Upper lobe of left lung (tissue), 4 donors: ENCODE data around the gene AMER3.

Experiments used
- CTCF ChIP-seq, 6 experiments: fragments of 450-650 bp in 4 of 6; fragments of 200-600 bp in 2 of 6; sonication (generic) in 2 of 6; IDR thresholded peaks; one replicate each; pipeline ENCODE4 v1.5.1; 2016 to 2019; ENCODE audit warnings: antibody characterized with exemption in 6 of 6
- EP300 ChIP-seq, 4 donors: sonication (generic); formaldehyde crosslinking; IDR thresholded peaks; one replicate each; pipeline ENCODE4 v1.5.1; 2017; ENCODE audit warnings: antibody characterized with exemption in 4 of 4, control low read depth in 2 of 4
- POLR2A ChIP-seq, 4 donors: fragments of 450-650 bp; IDR thresholded peaks; one replicate each; pipeline ENCODE4 v1.5.1; 2016 to 2017; ENCODE audit warnings: antibody characterized with exemption in 4 of 4, mild to moderate bottlenecking in 2 of 4

- TF ChIP-seq POLR2A (IDR thresholded peaks at IDR 0.05) (no peak), CTCF (IDR thresholded peaks at IDR 0.05) (no peak), EP300 (IDR thresholded peaks at IDR 0.05) (no peak)
Measured at GRCh38 chr2:130763405-130763804, 8.1 kb downstream of the AMER3 start.
